ENCODE measurements around the gene GNAO1.

GNAO1 gene

GRCh38 chr16:56198006-56198754 is 6.9 kb downstream of the GNAO1 start:
- DNase-seq (ENCODE audit: low spot score) = no peak

- no peak for DNase-seq (ENCODE audit: low spot score)
Measured at GRCh38 chr16:56198755-56199114, 7.4 kb downstream of the GNAO1 start.

DNA sequence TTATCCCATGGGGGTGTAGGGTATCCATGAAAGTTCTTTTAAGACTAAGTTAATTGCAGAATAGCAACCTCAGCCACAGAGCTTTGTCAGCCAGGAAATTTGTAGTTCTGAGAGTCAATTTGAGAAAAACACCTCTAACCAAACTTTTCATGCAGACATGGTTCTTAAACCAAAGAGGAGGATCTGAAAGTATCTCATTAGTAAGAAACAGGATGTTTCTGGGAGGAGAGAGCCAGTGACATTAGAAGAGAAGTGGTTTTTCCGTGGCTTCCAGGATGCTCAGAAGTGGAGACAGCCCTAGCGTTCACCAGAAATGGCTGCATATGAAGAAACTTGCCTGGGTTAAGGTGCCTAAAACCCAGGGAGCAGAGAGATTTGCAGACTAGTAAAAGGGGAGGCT is 7.9 kb downstream of the GNAO1 start:
- DNase-seq (ENCODE audit: low spot score) = no peak

DNA sequence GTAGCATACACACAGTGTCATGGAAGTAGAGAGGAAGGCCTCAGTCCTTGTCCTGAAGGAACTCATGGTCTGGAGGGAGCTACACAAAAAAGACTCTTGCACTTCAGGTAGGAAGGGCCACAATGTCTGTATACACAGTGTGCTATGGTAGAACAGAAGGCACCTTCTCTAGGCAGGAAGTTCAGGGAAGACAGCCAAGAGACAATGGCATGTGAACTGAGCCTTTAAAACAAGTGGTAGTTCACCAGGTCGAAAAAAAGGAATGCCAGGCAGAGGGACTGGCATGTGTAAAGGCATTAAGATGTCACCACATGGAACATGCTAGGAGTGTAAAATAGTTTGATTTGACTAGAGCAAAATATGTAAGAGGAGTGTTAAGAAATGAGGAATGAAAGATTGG is 9.7 kb downstream of the GNAO1 start:
- DNase-seq (ENCODE audit: low spot score) = no peak

GRCh38 chr16:56202036-56202435 is 10.7 kb downstream of the GNAO1 start:
- DNase-seq (ENCODE audit: low spot score) = no peak

DNA sequence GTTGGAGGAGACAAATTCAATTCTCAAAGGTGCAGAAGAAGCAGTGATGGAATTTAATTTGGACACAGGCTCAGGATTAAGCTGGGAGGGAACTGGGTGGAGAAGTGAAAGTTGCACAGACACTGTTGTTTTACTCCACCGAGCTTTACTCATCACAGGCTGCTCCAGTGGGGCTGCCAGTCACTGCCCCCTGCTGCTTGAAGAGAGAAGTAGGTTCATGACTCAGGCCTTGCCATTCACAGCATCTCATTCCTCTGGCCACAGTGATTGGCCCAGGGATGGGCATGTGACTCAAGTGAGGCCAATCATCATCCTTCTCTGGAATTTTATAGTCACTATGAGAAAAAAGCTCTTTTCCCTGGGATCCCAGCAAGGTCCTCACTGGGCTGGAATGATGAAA is 11.8 kb downstream of the GNAO1 start:
- DNase-seq (ENCODE audit: low spot score) = no peak

- no peak for DNase-seq (ENCODE audit: low spot score)
Measured at GRCh38 chr16:56204816-56205215, 13.5 kb downstream of the GNAO1 start.

DNA sequence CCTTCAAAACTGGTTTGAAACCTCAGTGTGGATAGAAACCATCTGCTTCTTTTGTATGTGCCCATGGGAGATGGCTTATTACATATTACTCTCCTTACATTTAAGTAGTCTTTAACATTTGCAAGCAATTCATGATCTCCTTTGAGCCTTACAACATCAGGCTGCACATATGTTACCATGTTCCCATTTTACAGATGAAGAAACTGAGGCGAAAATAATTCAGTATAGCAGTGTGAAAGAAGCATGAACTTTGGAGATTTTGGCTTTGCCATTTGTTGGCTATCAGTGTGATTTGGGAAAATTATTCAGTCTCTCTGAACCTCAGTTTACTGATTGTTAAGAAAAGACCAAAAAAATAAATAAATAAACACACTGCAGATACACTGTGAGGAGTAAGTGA is 15.7 kb downstream of the GNAO1 start:
- no peak for DNase-seq (ENCODE audit: low spot score)

DNA sequence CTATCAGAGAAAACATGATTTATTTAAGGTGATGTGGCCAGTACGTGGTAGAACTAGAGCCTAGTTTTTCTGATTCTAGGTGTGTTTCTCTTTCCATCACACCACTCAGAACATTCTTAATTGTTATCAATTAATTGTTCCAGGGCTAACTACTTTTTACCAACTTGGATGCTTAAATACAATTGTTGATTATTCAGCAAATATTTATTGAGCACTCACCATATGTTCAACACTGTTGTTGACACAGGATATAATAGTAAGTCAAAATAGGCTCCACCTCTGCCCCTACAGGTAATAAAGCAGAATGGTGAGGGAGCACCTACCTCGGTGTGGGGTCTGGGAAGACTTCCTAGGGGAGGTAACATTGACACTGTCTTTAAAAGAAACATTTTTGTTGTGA is 16.1 kb downstream of the GNAO1 start:
- DNase-seq (ENCODE audit: low spot score) = no peak

DNA sequence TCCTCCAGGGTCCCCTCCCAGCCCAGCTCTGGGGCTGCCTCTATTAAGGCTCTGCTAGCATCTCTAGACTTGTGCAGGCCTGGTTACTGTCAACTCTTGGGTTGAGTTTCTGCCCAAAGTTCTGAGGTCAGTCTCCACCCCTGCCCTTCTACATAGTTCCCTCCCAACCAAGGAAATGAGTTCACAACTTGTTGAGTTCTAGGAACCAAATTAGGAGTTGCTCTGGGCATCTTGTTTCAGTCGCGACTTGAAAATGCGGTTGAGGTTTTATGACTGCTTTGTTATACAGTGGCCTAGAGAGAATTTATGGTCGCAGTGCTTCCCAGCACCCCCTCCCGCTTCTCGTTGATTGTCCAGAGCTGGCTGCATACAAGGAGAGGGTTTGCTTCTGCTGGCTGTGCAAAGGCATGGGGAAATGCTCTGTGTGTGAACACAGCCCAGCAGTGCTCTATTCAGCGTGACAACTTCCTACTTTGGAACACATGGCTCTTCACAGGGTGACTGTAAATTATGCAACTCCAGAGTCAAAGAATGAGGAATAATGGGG is 20.2 kb downstream of the GNAO1 start:
- DNase-seq (ENCODE audit: low spot score) = no peak

DNA sequence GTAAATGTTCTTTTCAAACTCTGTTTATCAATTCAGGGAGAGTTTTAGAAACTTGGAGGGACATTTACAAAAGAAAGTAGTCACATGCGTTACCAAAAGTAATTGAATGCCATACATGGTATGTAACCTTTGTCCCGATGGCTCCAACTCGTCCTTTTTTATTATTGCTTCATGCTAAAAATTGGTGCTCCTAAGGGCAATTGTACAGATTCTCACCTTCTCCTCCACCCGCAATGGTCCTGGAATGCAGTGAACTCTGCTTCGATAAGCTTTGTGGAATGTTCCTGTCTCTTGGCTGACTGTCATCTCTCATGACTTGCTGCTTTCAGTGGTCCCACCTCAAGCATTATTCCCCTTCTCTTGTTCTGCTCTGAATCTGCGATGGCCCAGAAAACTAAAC is 20.9 kb downstream of the GNAO1 start:
- DNase-seq (ENCODE audit: low spot score) = no peak

DNA sequence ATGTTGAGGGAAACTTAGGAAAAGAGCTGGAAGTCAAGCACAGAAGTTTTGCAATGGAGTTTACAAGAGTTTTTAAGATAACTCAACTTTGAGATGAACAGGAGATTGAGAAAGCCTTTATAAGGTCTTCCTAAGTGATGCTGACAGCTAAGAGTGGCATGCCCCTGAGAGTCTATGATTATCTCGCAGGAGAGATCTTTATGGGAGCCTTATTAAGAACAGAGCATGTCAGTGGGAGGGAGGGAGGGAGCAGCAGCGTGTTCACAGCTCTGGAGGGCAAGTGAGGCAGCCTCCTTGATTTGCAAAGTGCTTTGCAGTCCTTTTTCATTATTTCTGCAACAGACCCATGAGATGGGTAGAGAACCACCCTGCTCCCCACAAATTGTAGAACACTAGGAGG is 30.7 kb downstream of the GNAO1 start:
- no peak for DNase-seq (ENCODE audit: low spot score)

DNA sequence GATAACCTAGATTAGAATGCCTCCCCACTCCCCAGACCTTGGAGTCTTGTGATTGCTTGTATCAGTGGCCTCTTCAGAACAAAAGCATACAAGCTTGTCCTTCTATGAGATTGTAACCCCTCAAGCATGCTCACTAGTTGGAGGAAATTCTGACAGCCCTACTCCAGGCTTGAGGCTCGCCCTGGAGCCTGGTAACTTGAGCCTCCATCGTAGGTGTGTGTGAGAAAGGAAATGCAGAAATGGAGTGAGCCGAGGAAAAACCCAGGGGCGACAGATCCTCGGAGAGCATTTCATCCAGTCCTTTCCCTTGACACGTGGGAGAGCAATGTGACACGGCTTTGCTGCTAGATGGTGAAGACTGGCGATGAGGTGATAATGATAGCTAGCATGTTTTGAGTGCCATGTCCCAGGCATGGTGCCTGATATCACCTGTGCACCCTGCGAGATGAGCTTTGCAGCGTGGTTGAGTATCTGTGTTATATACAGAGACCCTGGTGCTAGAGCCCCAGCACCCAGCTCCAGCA is 31.2 kb downstream of the GNAO1 start:
- no peak for DNase-seq (ENCODE audit: low spot score)

DNA sequence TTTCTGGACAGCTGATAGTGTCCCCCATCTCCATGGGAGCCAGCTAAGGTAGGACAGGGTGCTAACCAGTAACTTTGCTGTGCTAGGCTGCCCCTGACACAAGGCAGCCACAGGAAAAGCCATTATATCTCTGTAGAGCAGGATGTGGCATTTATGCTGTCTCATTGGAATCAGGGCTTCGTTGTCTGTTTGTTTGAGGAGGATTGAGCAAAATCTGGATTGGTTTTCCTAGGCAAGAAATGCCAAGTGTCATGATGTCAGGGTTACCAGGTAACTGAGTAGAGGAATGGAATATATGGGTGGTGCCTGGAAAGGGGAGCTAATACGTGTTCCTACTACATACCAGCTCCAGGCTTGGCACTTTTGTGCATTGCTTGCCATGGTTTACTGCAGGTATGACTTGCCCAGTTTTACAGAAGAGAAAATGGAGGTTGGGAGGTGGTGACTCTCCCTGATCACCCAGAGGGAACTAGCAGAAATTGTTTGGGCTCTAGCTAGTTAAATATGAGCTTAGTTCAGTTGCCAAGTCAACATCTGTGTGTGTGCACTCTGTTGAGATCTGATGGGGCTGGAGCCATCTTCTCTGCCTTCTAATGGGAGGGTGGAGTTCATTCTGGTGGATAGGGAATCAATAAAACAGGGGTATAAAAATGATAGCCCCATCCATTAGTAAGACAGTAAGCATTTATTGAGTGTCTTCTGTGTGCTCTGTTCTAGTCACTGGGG is 33.9 kb downstream of the GNAO1 start:
- DNase-seq (ENCODE audit: low spot score) = no peak

- no peak for DNase-seq (ENCODE audit: low spot score)
Measured at GRCh38 chr16:56226187-56226586, 34.9 kb downstream of the GNAO1 start.

- no peak for DNase-seq (ENCODE audit: low spot score)
Measured at GRCh38 chr16:56226845-56227525, 35.7 kb downstream of the GNAO1 start.

DNA sequence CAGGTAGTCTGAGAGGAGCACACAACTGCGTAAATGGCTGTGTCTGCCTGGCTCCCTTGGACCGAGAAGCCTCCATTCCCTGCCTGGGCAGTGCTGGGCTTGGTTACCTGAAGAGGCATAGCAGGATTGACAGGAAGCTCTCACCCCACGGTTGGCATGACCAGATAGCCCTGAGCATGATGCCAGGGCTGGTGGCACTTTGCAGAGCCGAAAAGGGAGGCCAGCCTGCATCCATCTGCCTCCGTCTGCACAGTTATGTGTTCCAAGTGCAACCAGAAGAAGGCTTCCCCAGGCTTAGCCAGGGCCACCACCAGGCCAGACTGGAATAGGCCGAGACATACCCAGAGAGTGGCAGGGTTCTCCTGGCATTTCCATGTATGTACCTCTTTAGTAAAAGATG is 36.6 kb downstream of the GNAO1 start:
- DNase-seq (ENCODE audit: low spot score) = no peak

DNA sequence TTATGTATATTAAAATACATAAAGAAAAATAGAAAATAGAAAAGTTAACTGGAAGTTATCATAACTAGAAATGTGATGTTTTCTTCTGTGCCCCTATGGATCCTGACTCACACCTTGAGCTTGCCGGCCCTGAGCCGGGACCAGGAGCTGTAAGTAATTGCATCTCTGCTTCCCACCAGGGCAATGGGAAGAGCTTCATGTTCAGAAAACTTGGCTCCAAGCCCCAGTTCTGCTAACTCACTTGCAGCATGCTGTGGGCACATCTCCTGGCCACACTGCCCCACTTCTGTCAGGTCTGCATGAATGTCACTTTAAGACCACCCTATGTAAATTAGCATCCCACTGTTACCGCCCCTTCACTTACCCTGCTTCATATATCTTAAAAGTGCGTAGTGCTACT is 37.2 kb downstream of the GNAO1 start:
- DNase-seq (ENCODE audit: low spot score) = no peak

GRCh38 chr16:56233795-56234566 is 42.7 kb downstream of the GNAO1 start:
- no peak for DNase-seq (ENCODE audit: low spot score)

DNA sequence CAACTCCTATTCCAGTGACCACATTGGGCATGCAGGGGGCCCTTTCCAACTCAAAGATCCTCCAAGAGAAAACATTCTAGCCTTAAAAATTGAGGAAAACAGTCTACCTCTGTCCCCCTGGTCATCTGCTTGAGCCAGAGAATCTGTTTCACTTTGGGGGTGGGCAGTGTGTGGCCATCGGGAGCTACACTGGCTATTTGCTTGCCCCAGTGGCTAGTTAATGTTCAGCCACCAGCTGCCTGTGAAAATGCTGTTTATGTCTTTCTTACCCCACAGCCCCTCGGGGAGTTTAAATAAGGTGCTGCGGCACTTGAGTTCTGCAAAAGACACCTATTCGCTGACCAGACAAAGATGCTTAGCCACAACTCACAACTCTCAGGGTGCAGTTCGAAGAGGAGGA is 43.4 kb downstream of the GNAO1 start:
- no peak for DNase-seq (ENCODE audit: low spot score)

DNA sequence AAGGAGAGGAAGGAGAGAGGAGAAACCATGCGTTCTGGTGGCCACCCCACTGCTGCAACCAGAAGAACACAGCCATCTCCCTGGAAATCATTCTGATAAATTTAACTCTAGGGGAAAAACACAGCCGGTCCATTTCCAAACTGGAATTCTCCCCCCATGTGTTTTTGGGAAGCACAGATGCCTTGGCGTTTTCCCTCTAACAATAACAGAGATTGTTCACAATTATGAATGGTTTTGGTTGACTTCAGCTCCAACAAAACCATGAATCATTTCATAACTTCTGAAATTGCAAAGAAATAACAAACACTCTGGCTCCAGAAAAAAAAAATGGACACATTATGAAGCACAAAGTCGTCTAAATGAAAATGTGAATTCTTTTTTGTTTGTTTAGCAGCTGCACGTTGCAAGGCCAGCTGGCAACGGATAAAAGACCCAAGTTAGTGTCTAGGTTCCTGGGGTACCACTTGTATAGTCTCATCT is 46.2 kb downstream of the GNAO1 start:
- DNase-seq (ENCODE audit: low spot score) = no peak

DNA sequence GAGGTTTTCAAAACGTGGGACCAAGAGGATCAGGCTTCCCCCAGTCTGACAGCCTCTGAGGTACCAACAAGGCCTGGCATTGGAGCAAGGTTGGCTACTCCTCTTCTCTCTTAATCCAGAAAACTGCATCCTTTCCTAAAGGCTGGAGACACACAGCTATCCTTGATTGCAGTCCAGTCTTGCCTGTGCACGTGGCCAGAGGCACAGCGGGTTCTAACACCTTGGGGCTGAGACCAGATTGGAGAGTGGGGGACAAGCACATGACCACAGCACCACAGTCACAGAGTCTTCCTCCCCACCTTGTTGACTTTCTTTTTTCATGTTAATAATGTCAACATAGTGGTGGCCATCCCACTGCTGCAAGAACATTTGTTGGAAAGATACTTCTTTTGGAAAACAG is 46.9 kb downstream of the GNAO1 start:
- no peak for DNase-seq (ENCODE audit: low spot score)
